Measurements from ENCODE around the gene SMURF1.

The SMURF1 gene

GRCh38 chr7:99096124-99096887 lies 47.6 kb downstream of the SMURF1 start:
- no peak for DNase-seq

GRCh38 chr7:99095698-99096097 lies 48.2 kb downstream of the SMURF1 start:
- DNase-seq: no peak

GRCh38 chr7:99094401-99094800 lies 49.5 kb downstream of the SMURF1 start:
- DNase-seq: no peak

GRCh38 chr7:99092064-99092720 lies 51.7 kb downstream of the SMURF1 start:
- no peak for DNase-seq

GRCh38 chr7:99090771-99091542 lies 53.0 kb downstream of the SMURF1 start:
- no peak for DNase-seq

GRCh38 chr7:99089914-99090629 lies 53.8 kb downstream of the SMURF1 start:
- DNase-seq: no peak

GRCh38 chr7:99086944-99087343 lies 57.0 kb downstream of the SMURF1 start:
- no peak for DNase-seq

- no peak for DNase-seq
These were observed 57.4 kb downstream of the SMURF1 start for GRCh38 chr7:99086532-99086931.

GRCh38 chr7:99083733-99084132 lies 60.2 kb downstream of the SMURF1 start:
- DNase-seq: no peak

- no peak for DNase-seq
These were observed 60.7 kb downstream of the SMURF1 start for GRCh38 chr7:99083068-99083651.

- no peak for DNase-seq
These were observed 63.2 kb downstream of the SMURF1 start for GRCh38 chr7:99080679-99081078.

- no peak for DNase-seq
These were observed 64.8 kb downstream of the SMURF1 start for GRCh38 chr7:99079104-99079503.

GRCh38 chr7:99078416-99078815 lies 65.5 kb downstream of the SMURF1 start:
- no peak for DNase-seq

GRCh38 chr7:99076615-99077014 lies 67.3 kb downstream of the SMURF1 start:
- DNase-seq: no peak

GRCh38 chr7:99073839-99074446 lies 70.0 kb downstream of the SMURF1 start:
- no peak for DNase-seq

- no peak for DNase-seq
These were observed 71.8 kb downstream of the SMURF1 start for GRCh38 chr7:99072126-99072525.

GRCh38 chr7:99070361-99070760 lies 73.5 kb downstream of the SMURF1 start:
- DNase-seq: no peak

- DNase-seq: no peak
These were observed 82.7 kb downstream of the SMURF1 start for GRCh38 chr7:99061001-99061776.

- no peak for DNase-seq
These were observed 89.1 kb downstream of the SMURF1 start for GRCh38 chr7:99054781-99055180.

- DNase-seq: no peak
These were observed 92.9 kb downstream of the SMURF1 start for GRCh38 chr7:99050971-99051370.

GRCh38 chr7:99047526-99048077 lies 96.3 kb downstream of the SMURF1 start:
- DNase-seq: no peak

Data from activated gamma-delta T cell (primary cell).